Colonic mucosa (tissue), 4 donors: ENCODE data around the gene FRS2. TPM values are rescaled to one million over a fixed set of nuclear protein-coding genes. Genes with fewer than 3 reads are reported as not detected.
"Not testable (repeated sequence)": the region's sequence is repeated elsewhere in the genome, so short reads cannot be mapped to it uniquely, and the experiment has no call there.

Experiments used
- DNase-seq: peaks from one replicate; pipeline ENCODE4 v3.0.0-alpha.2; 2020
- H3K27ac ChIP-seq: fragments of 200-600 bp; one replicate; pipeline ENCODE4 v1.8.0; 2021
- H3K27me3 ChIP-seq: fragments of 200-600 bp; one replicate; pipeline ENCODE4 v1.8.0; 2021
- H3K36me3 ChIP-seq: fragments of 200-600 bp; one replicate; pipeline ENCODE4 v1.8.0; 2021
- H3K4me1 ChIP-seq: fragments of 200-600 bp; one replicate; pipeline ENCODE4 v1.8.0; 2021; ENCODE audit warnings: mild to moderate bottlenecking
- H3K4me3 ChIP-seq: fragments of 200-600 bp; one replicate; pipeline ENCODE4 v1.8.0; 2021
- H3K9ac ChIP-seq, 2 donors: one replicate each; pipeline ENCODE4 v1.7.0; 2013; ENCODE audit warnings: control low read depth in 2 of 2, low read depth in 2 of 2, low read length in 2 of 2
- H3K9me3 ChIP-seq: fragments of 200-600 bp; one replicate; pipeline ENCODE4 v1.8.0; 2021
- CTCF ChIP-seq: fragments of 200-600 bp; IDR thresholded peaks from one replicate; pipeline ENCODE4 v1.8.0; 2022; ENCODE audit warnings: antibody characterized with exemption, mild to moderate bottlenecking
- intact Hi-C: fragments of 100-400 bp; cut with DNase I; formaldehyde crosslinking; loops from one replicate; pipeline ENCODE4 v1.14.1; 2022
- total RNA-seq, 2 donors: library from RNA; stranded (reverse); fragmentation: NEBNext Ultra II Directional in 1 of 2; extraction: Animal tissue kit (Norgen Biotek cat#: 25700) in 1 of 2; gene quantifications; one replicate each; pipeline ENCODE4 v1.2.1, GENCODE V29; 2021
- donor health status: healthy.
- donor health status: DM: no; HTN: no; CAD: no.
- donor health status: DM: no; HTN: no; CAD: no.

Gene FRS2
- total RNA-seq, 2 donors from 2014 or later, result 22.4 to 28.4 TPM

GRCh38 chr12:69438539-69438938 lies 31.6 kb upstream of the FRS2 start:
- intact Hi-C loops, result no loop called here
- Histone ChIP-seq H3K36me3 (no peaks in the 10 kb centered on the region), H3K27ac (no peak overlapping the region), H3K9me3 (no peaks in the 10 kb centered on the region), H3K4me1 (no peaks in the 10 kb centered on the region), H3K27me3 (no peaks in the 10 kb centered on the region), H3K9ac (no peak overlapping the region), H3K4me3 (no peak overlapping the region)
- no peak for DNase-seq
- no peak for TF ChIP-seq CTCF

DNA sequence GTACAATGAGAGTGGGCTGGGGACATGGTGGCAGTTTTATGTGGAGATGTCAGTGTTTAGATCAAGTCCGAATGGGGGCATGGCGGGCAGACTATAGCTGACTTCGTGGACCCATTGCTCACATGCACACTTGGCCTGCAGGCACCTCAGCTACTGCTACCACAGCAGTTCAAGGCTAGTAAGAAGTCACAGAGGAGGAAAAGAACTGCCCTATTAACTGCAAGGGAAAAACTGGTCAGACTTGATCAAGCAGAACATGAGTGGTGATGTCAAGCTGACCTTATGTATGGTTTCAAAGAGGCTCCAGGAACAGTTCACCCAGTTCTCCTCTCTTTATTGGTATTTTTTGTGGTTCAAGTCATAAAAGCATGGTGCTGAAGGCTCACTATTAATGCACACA lies 30.2 kb upstream of the FRS2 start:
- no peaks in the 10 kb centered on the region for H3K36me3 ChIP-seq
- no peak overlapping the region for H3K27ac ChIP-seq
- H3K4me1 ChIP-seq, result no peaks in the 10 kb centered on the region
- H3K9ac ChIP-seq, result no peak overlapping the region
- TF ChIP-seq CTCF, result no peak
- H3K27me3 ChIP-seq, result no peaks in the 10 kb centered on the region
- H3K9me3 ChIP-seq, result no peaks in the 10 kb centered on the region
- intact Hi-C loops, result no loop called here
- no peak for DNase-seq
- no peak overlapping the region for H3K4me3 ChIP-seq

GRCh38 chr12:69440886-69441285 lies 29.3 kb upstream of the FRS2 start:
- no peak for DNase-seq
- Histone ChIP-seq H3K27ac (no peak overlapping the region), H3K9ac (no peak overlapping the region), H3K9me3 (no peaks in the 10 kb centered on the region), H3K4me3 (no peak overlapping the region), H3K36me3 (no peaks in the 10 kb centered on the region), H3K27me3 (no peaks in the 10 kb centered on the region), H3K4me1 (no peaks in the 10 kb centered on the region)
- TF ChIP-seq CTCF, result no peak
- intact Hi-C loops, result no loop called here

GRCh38 chr12:69442894-69443293 lies 27.3 kb upstream of the FRS2 start:
- no peak for TF ChIP-seq CTCF

GRCh38 chr12:69443916-69444315 lies 26.3 kb upstream of the FRS2 start:
- TF ChIP-seq CTCF, result no peak
- H3K9ac ChIP-seq, result no peak overlapping the region
- no peak overlapping the region for H3K27ac ChIP-seq
- H3K27me3 ChIP-seq, result no peaks in the 10 kb centered on the region
- no peaks in the 10 kb centered on the region for H3K4me1 ChIP-seq
- H3K9me3 ChIP-seq, result no peaks in the 10 kb centered on the region
- intact Hi-C loops, result no loop called here
- DNase-seq, result no peak
- H3K4me3 ChIP-seq, result no peak overlapping the region
- no peaks in the 10 kb centered on the region for H3K36me3 ChIP-seq

More at GRCh38 chr12:69442894-69443293, 27.3 kb upstream of the FRS2 start:
- Histone ChIP-seq H3K36me3 (no peaks in the 10 kb centered on the region), H3K9ac (no peak overlapping the region), H3K27me3 (no peaks in the 10 kb centered on the region), H3K4me3 (no peak overlapping the region), H3K4me1 (no peaks in the 10 kb centered on the region), H3K9me3 (no peaks in the 10 kb centered on the region), H3K27ac (no peak overlapping the region)
- intact Hi-C loops, result no loop called here
- DNase-seq, result no peak

DNA sequence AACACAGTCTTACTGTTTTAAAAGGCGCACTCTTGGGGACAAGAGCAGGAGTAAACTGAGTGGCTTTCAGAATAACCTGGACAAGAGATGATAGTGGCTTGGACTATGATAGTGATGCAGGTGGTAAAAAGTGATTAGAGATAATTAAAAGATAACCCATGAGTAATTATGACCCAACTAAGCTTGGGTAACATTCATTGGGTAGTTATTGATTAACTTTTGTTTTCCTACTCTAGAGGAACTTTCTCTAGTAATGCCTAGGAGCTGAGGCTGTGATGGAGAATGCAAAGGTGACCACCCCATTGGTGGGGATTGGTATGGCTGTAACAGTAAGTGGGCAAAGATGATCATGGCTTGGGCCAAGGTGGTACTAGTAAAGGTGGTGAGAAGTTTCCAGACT lies 22.3 kb upstream of the FRS2 start:
- Histone ChIP-seq H3K9ac (no peak overlapping the region), H3K27ac (no peak overlapping the region), H3K9me3 (no peaks in the 10 kb centered on the region), H3K4me1 (no peaks in the 10 kb centered on the region), H3K27me3 (no peaks in the 10 kb centered on the region), H3K4me3 (no peak overlapping the region), H3K36me3 (no peaks in the 10 kb centered on the region)
- DNase-seq, result no peak
- intact Hi-C loops, result no loop called here
- TF ChIP-seq CTCF, result no peak

- H3K27me3 ChIP-seq, H3K4me3 ChIP-seq, H3K36me3 ChIP-seq, H3K4me1 ChIP-seq, DNase-seq, H3K9me3 ChIP-seq, H3K9ac ChIP-seq, H3K27ac ChIP-seq, intact Hi-C loops: not testable (repeated sequence)
Observed at GRCh38 chr12:69452598-69453132, 17.5 kb upstream of the FRS2 start.
